Astrocyte (in vitro differentiated cells and primary cell): ENCODE measurements around the gene PACRG. TPM values are rescaled to one million over a fixed set of nuclear protein-coding genes. Genes with fewer than 3 reads are reported as not detected.

Experiments
- DNase-seq: peaks from one replicate; pipeline ENCODE4 v3.0.0-alpha.2; 2010; ENCODE audit warnings: low read depth
- FAIRE-seq: peaks from 2 replicates; lab custom pipeline; 2011; peaks lifted over from hg19 to GRCh38; lab: Jason Lieb, UNC
- H2AFZ ChIP-seq: 2 replicates; pipeline ENCODE4 v1.6.0; 2012; ENCODE audit warnings: low read depth, low read length, inconsistent platforms
- H3K27ac ChIP-seq: 2 replicates; pipeline ENCODE4 v1.5.1; 2011; ENCODE audit warnings: low read depth, low read length, inconsistent platforms
- H3K27me3 ChIP-seq: 2 replicates; pipeline ENCODE4 v1.6.0; 2011; ENCODE audit warnings: low read length, inconsistent platforms; ENCODE audit not compliant: insufficient read depth
- H3K36me3 ChIP-seq: 2 replicates; pipeline ENCODE4 v1.5.1; 2011; ENCODE audit warnings: low read length, inconsistent platforms; ENCODE audit not compliant: insufficient read depth
- H3K4me1 ChIP-seq: 2 replicates; pipeline ENCODE4 v1.5.1; 2011; ENCODE audit warnings: low read length, inconsistent platforms; ENCODE audit not compliant: insufficient read depth
- H3K4me2 ChIP-seq: 2 replicates; pipeline ENCODE4 v1.6.0; 2012; ENCODE audit warnings: low read length, inconsistent platforms
- H3K4me3 ChIP-seq: 2 replicates; pipeline ENCODE4 v1.5.1; 2011; ENCODE audit warnings: low read depth, mild to moderate bottlenecking, low read length, inconsistent platforms; ENCODE audit not compliant: insufficient read depth
- H3K79me2 ChIP-seq: 2 replicates; pipeline ENCODE4 v1.6.0; 2012; ENCODE audit warnings: mild to moderate bottlenecking, low read length, inconsistent platforms; ENCODE audit not compliant: insufficient read depth
- H3K9ac ChIP-seq: 2 replicates; pipeline ENCODE4 v1.6.0; 2012; ENCODE audit warnings: mild to moderate bottlenecking, low read length, inconsistent platforms
- H3K9me3 ChIP-seq: 2 replicates; pipeline ENCODE4 v1.5.1; 2012; ENCODE audit warnings: low read depth, mild to moderate bottlenecking, low read length, inconsistent platforms; ENCODE audit not compliant: insufficient read depth
- H4K20me1 ChIP-seq: 2 replicates; pipeline ENCODE4 v1.6.0; 2012; ENCODE audit warnings: low read length, inconsistent platforms; ENCODE audit not compliant: insufficient read depth
- H3K27ac Mint-ChIP-seq: one replicate; pipeline ENCODE4 v1.8.0; 2021; ENCODE audit warnings: mild to moderate bottlenecking, mixed read lengths; ENCODE audit not compliant: unreplicated experiment
- H3K27me3 Mint-ChIP-seq: one replicate; pipeline ENCODE4 v1.8.0; 2021; ENCODE audit warnings: low read depth, mixed read lengths; ENCODE audit not compliant: unreplicated experiment
- H3K36me3 Mint-ChIP-seq: one replicate; pipeline ENCODE4 v1.8.0; 2021; ENCODE audit warnings: low read depth, mixed read lengths; ENCODE audit not compliant: unreplicated experiment
- H3K4me1 Mint-ChIP-seq: one replicate; pipeline ENCODE4 v1.8.0; 2021; ENCODE audit warnings: low read depth, mixed read lengths; ENCODE audit not compliant: unreplicated experiment
- H3K4me3 Mint-ChIP-seq: one replicate; pipeline ENCODE4 v1.8.0; 2021; ENCODE audit warnings: mild to moderate bottlenecking, moderate library complexity, mixed read lengths; ENCODE audit not compliant: unreplicated experiment
- H3K9me3 Mint-ChIP-seq: one replicate; pipeline ENCODE4 v1.8.0; 2021; ENCODE audit warnings: mild to moderate bottlenecking, mixed read lengths; ENCODE audit not compliant: unreplicated experiment
- CTCF ChIP-seq: IDR thresholded peaks from 2 replicates; pipeline ENCODE4 v1.5.1; 2011; ENCODE audit warnings: low read depth, mild to moderate bottlenecking, inconsistent platforms, low read length, moderate library complexity; ENCODE audit not compliant: insufficient read depth
- EZH2 ChIP-seq: IDR thresholded peaks from 2 replicates; pipeline ENCODE4 v1.6.1; 2012; ENCODE audit warnings: mild to moderate bottlenecking, low read length, inconsistent platforms; ENCODE audit not compliant: insufficient read depth
- total RNA-seq: library from RNA; stranded (reverse); gene quantifications from 2 replicates; pipeline ENCODE4 v1.2.1, GENCODE V29; 2021

Gene PACRG
- total RNA-seq, 1 donor from 2014 or later, result not detected

- H3K27ac ChIP-seq, result no peak overlapping the region
- Mint-ChIP-seq H3K9me3 (peaks cover 2% of the 10 kb centered on the region), H3K36me3 (no peaks in the 10 kb centered on the region), H3K27ac (no peak overlapping the region), H3K4me3 (no peak overlapping the region), H3K4me1 (peaks cover 4% of the 10 kb centered on the region), H3K27me3 (no peaks in the 10 kb centered on the region)
- TF ChIP-seq EZH2 (no peak), CTCF (no peak)
- no peaks in the 10 kb centered on the region for H3K4me1 ChIP-seq
- H3K27me3 ChIP-seq, result no peaks in the 10 kb centered on the region
- H3K36me3 ChIP-seq, result no peaks in the 10 kb centered on the region
- H4K20me1 ChIP-seq, result no peaks in the 10 kb centered on the region
- no peaks in the 10 kb centered on the region for H3K9me3 ChIP-seq
- H3K79me2 ChIP-seq, result no peaks in the 10 kb centered on the region
- H3K4me2 ChIP-seq, result no peak overlapping the region
- no peak overlapping the region for H2AFZ ChIP-seq
- FAIRE-seq, result no peak
- no peak overlapping the region for H3K9ac ChIP-seq
- no peak overlapping the region for H3K4me3 ChIP-seq
- no peak for DNase-seq
Observed at GRCh38 chr6:162921062-162921461, 193.3 kb downstream of the PACRG start.

- no peak for DNase-seq
- no peak overlapping the region for H2AFZ ChIP-seq
Observed at GRCh38 chr6:162921510-162922040, 193.8 kb downstream of the PACRG start.

More at GRCh38 chr6:162921510-162922040, 193.8 kb downstream of the PACRG start:
- no peaks in the 10 kb centered on the region for H3K9me3 ChIP-seq
- peaks cover 4% of the 10 kb centered on the region for H3K4me1 Mint-ChIP-seq
- no peaks in the 10 kb centered on the region for H3K4me1 ChIP-seq
- H3K36me3 Mint-ChIP-seq, result no peaks in the 10 kb centered on the region
- no peak overlapping the region for H3K4me2 ChIP-seq
- no peaks in the 10 kb centered on the region for H3K36me3 ChIP-seq
- no peaks in the 10 kb centered on the region for H4K20me1 ChIP-seq
- FAIRE-seq, result no peak
- no peak overlapping the region for H3K9ac ChIP-seq
- no peaks in the 10 kb centered on the region for H3K79me2 ChIP-seq
- H3K27me3 Mint-ChIP-seq, result no peaks in the 10 kb centered on the region
- no peaks in the 10 kb centered on the region for H3K27me3 ChIP-seq
- H3K4me3 ChIP-seq, result no peak overlapping the region
- H3K27ac Mint-ChIP-seq, result no peak overlapping the region
- no peak overlapping the region for H3K4me3 Mint-ChIP-seq
- no peak overlapping the region for H3K27ac ChIP-seq
- no peak for TF ChIP-seq EZH2
- TF ChIP-seq CTCF, result no peak
- H3K9me3 Mint-ChIP-seq, result peaks cover 3% of the 10 kb centered on the region
